GM12865 (cell line): ENCODE measurements around the gene THOP1.
"Not testable (repeated sequence)": the region's sequence is repeated elsewhere in the genome, so short reads cannot be mapped to it uniquely, and the experiment has no call there.

ENCODE experiments used
- DNase-seq: peaks from one replicate; pipeline ENCODE4 v3.0.0; 2010; ENCODE audit warnings: low read depth
- H3K4me3 ChIP-seq: 2 replicates; pipeline ENCODE4 v1.5.1; 2011; ENCODE audit warnings: mild to moderate bottlenecking, low read depth, low read length, control low read depth
- TF ChIP-seq, protein P1 (sequence below): IDR thresholded peaks from 2 replicates; pipeline ENCODE4 v1.5.1; 2011; ENCODE audit warnings: low read length, control low read depth, low read depth, inconsistent platforms; ENCODE audit not compliant: insufficient read depth; ENCODE audit errors: missing control alignments

Gene THOP1

DNA sequence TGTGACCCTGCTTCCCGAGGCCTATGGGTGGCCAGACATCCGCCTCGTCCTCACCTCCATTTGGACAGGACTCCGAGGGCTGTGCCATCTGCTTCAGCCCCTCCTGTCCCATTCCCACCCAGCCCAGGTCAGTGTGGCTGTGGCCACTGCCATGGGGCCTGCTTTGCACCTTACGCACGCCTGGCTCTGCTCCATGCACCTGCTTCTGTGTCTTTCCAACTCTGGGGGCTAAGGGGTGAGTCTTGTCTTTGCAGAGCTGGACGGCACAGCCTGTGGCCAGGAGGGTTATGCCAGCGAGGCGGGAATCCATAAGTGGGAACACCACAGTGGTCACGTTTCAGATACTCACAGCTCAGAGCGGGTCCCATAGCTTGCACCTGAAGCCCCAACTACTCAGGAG lies 29.1 kb downstream of the THOP1 start:
- DNase-seq, result no peak
- TF ChIP-seq, protein P1, sequence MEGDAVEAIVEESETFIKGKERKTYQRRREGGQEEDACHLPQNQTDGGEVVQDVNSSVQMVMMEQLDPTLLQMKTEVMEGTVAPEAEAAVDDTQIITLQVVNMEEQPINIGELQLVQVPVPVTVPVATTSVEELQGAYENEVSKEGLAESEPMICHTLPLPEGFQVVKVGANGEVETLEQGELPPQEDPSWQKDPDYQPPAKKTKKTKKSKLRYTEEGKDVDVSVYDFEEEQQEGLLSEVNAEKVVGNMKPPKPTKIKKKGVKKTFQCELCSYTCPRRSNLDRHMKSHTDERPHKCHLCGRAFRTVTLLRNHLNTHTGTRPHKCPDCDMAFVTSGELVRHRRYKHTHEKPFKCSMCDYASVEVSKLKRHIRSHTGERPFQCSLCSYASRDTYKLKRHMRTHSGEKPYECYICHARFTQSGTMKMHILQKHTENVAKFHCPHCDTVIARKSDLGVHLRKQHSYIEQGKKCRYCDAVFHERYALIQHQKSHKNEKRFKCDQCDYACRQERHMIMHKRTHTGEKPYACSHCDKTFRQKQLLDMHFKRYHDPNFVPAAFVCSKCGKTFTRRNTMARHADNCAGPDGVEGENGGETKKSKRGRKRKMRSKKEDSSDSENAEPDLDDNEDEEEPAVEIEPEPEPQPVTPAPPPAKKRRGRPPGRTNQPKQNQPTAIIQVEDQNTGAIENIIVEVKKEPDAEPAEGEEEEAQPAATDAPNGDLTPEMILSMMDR, result no peak
- no peak overlapping the region for H3K4me3 ChIP-seq

DNA sequence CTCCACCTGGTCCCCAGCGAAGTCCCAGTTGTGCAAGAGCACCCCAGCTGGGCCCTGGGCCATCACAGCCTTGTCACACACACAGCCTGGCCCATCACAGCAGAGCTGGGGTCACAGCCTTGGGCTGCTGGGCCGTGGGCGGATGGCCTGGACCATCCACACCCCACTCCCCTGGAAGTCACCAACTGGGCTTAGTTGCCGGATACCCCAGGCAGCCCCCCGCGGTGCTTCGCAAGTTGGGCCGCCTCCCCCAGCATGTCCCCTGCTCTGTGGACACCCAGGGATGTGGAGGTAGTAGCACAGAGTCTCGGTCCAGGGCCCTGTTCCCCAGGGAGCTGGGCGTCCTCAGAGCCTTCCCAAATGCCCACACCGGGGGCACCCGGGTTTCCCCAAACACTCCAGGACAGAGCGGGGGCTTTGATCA lies 29.9 kb downstream of the THOP1 start:
- no peak overlapping the region for H3K4me3 ChIP-seq
- no peak for DNase-seq
- TF ChIP-seq, protein P1, result no peak

DNA sequence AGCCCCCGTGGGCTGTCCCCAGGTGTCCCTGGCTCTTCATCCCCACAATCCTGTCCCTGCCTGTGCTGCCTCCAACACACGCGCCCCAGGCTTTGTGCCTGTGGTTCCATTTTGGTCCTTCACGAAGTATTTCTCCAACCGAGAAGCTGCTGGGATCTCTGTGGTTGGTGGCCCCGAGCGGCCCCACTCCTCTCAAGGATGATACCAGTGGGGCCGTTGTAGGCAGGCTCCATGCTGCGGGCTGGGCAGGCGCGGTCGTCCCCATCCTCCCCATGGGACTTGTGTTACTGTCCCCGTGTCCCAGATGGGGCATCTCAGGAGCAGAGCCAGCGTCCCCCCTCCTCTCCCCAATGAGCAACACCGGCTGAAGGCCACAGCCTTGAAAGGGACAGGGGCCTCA lies 30.6 kb downstream of the THOP1 start:
- no peak for DNase-seq
- TF ChIP-seq, protein P1, result no peak
- no peak overlapping the region for H3K4me3 ChIP-seq

DNA sequence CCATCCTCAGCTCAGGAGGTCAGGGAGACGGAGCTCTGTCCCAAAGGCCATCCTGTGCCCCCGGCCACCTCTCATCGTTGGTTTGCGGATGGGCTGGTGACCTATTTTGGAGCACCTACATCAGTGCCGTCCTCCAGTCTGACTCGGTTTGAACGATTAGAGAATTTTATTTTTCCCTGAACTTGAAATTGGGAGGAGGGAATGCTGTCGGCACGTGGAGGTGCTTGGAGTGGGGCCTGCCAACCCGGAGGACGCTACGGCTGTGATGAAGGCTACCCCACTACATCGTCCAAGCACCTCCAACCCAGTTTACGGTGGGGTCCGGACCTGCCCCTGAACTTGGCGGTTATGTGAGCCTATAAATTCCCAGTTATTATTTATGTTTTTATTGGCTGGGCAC lies 31.3 kb downstream of the THOP1 start:
- TF ChIP-seq, protein P1, result no peak
- H3K4me3 ChIP-seq, result no peak overlapping the region
- no peak for DNase-seq

DNA sequence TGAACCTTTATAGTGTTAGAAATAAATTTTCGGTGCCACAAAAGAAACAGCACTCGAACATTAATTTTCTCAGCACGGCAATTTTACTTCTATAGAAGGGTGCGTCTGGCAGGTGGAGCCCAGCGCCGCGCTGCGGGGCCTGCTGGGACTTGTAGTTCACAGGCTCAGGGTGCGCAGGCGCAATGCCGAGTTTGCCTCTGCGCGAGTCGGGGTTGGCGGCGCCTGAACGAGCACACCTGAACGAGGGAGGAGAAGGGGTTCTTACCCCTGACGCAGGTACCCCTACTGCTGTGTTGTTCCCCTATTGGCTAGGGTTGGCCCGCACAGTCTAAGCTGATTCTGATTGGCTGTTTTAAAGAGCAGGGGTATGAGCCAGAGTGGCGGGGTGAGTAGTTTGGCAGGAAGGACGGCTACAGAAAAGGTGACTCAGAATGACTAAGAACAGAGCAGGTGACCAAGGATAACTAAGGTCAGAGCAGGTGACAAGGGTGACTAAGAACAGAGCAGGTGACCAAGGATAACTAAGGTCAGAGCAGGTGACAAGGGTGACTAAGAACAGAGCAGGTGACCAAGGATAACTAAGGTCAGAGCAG lies 32.0 kb downstream of the THOP1 start:
- not testable (repeated sequence) for DNase-seq, H3K4me3 ChIP-seq

DNA sequence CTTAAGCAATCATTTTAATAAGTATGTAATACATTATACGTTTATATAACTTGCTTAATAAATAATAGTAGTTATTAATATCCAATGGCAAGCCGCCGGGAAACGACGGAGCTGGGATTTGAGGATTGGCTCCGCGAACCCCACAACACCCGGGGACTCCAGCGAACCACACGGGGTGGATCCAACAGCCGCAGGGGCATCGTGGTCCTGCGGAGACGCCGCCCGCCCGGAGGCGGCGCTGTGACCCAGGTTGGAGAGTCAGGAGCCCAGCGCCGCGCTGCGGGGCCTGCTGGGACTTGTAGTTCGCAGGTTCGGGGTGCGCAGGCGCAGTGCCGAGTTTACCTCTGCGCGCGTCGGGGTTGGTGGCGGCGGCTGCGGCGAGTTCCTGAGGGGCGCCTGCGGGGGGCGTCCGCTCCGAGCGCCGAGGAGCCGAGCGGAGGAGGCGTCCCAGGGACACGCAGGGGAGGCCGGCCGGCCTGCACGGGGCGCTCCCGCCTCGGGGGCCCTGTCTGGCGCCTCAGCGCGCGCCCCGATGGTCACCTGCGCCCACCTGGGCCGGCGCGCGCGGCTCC lies 34.3 kb downstream of the THOP1 start, which contains the start of gene ZNF554:
ZNF554 (plus strand) TSS at position 329 of the 572 bp plus-strand sequence; CDS start at position 533, 204 bp downstream.
- peak; percentile 98 for DNase-seq
- TF ChIP-seq, protein P1, result peak; percentile 98
- H3K4me3 ChIP-seq, result peak within 1 kb of the TSS; percentile 76

DNA sequence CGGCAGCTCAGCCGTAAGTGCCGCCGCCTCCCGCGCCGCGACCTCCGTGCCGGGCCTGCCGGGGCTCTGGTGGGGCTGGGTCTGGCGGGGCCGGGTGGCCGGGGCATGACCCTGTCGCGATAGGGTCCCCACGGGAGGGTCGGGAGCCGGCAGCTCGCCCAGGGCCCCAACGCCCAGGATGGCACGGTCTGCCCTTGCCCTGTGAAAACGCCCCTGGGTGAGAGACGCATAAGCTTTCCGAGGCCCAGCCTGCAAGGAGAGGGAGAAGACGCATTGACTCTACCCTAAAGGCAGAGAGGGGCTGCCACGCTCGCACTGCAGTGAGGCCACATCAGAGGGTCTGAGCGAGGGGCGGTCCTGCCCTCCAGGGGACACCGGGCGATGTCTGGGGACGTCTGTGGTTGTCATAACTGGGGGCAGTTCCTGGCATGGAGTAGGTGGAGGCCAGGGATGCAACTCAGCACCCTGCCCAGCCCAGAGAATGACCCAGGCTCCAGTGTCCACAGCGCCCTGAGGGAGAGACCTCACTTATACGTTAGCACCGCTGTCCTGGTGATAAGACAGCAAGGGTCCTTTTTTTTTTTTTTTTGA lies 34.9 kb downstream of the THOP1 start:
- TF ChIP-seq, protein P1, result no peak
- DNase-seq, result no peak
- H3K4me3 ChIP-seq, result peak overlapping the region; percentile 76
